ENCODE measurements around the gene PHC2. TPM values are rescaled to one million over a fixed set of nuclear protein-coding genes. Genes with fewer than 3 reads are reported as not detected.

PHC2 gene
- total RNA-seq, 1 donor from 2014 or later: 140 TPM

GRCh38 chr1:33331444-33332356 lies 99.2 kb downstream of the PHC2 start:
- TF ChIP-seq, protein P1, sequence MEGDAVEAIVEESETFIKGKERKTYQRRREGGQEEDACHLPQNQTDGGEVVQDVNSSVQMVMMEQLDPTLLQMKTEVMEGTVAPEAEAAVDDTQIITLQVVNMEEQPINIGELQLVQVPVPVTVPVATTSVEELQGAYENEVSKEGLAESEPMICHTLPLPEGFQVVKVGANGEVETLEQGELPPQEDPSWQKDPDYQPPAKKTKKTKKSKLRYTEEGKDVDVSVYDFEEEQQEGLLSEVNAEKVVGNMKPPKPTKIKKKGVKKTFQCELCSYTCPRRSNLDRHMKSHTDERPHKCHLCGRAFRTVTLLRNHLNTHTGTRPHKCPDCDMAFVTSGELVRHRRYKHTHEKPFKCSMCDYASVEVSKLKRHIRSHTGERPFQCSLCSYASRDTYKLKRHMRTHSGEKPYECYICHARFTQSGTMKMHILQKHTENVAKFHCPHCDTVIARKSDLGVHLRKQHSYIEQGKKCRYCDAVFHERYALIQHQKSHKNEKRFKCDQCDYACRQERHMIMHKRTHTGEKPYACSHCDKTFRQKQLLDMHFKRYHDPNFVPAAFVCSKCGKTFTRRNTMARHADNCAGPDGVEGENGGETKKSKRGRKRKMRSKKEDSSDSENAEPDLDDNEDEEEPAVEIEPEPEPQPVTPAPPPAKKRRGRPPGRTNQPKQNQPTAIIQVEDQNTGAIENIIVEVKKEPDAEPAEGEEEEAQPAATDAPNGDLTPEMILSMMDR (conservative IDR thresholded peaks at IDR 0.05; ENCODE audit: low read depth, low read length): no peak
- no peak for DNase-seq (ENCODE audit: low read depth)
- H3K4me3 ChIP-seq (ENCODE audit: low read depth, low read length): no peak overlapping the region

- DNase-seq (ENCODE audit: low read depth): no peak
- TF ChIP-seq, protein P1 (conservative IDR thresholded peaks at IDR 0.05; ENCODE audit: low read depth, low read length): no peak
- no peak overlapping the region for H3K4me3 ChIP-seq (ENCODE audit: low read depth, low read length)
Observed at GRCh38 chr1:33330906-33331305, 100.0 kb downstream of the PHC2 start.

- TF ChIP-seq, protein P1 (conservative IDR thresholded peaks at IDR 0.05; ENCODE audit: low read depth, low read length): no peak
- DNase-seq (ENCODE audit: low read depth): no peak
- H3K4me3 ChIP-seq (ENCODE audit: low read depth, low read length): no peak overlapping the region
Observed at GRCh38 chr1:33330361-33330890, 100.5 kb downstream of the PHC2 start.

GRCh38 chr1:33329600-33330305 lies 101.1 kb downstream of the PHC2 start:
- no peak for DNase-seq (ENCODE audit: low read depth)
- TF ChIP-seq, protein P1 (conservative IDR thresholded peaks at IDR 0.05; ENCODE audit: low read depth, low read length): no peak
- H3K4me3 ChIP-seq (ENCODE audit: low read depth, low read length): no peak overlapping the region

DNA sequence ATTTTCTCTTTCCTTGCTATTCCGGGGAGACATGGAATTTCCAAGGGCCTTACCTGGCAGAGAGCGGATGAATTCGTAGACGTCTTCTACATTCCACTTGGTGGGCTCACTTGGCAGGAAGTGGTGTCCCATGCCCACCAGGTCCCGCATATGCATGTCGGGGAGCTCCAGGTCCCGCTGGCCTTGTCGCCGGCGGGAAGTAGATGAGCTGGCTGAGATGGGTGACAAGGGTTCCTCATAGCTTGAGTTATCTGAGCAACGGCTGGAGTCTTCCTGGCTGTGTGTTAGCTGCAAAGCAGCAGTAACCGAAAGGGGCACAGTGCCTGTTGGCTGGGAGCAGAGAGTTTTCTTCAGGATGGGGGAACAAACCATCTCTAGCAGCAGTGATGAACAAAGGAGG lies 102.1 kb downstream of the PHC2 start:
- TF ChIP-seq, protein P1 (conservative IDR thresholded peaks at IDR 0.05; ENCODE audit: low read depth, low read length): no peak
- no peak for DNase-seq (ENCODE audit: low read depth)
- no peak overlapping the region for H3K4me3 ChIP-seq (ENCODE audit: low read depth, low read length)

- peak; percentile 67 for DNase-seq (ENCODE audit: low read depth)
- H3K4me3 ChIP-seq (ENCODE audit: low read depth, low read length): no peak overlapping the region
- TF ChIP-seq, protein P1 (conservative IDR thresholded peaks at IDR 0.05; ENCODE audit: low read depth, low read length): no peak
Observed at GRCh38 chr1:33327587-33328325, 103.1 kb downstream of the PHC2 start.

Measured in epithelial cell of proximal tubule (primary cell).